MG63 (cell line): Measurements from ENCODE around the gene ITGA8. TPM values are rescaled to one million over a fixed set of nuclear protein-coding genes. Genes with fewer than 3 reads are reported as not detected.

Experiments
- DNase-seq: peaks from one replicate; pipeline ENCODE4 v3.0.0-alpha.2; 2020
- H3K27me3 ChIP-seq: fragments of 250-450 bp; sonication (Bioruptor Pico); 2 replicates; pipeline ENCODE4 v1.5.1; 2020; ENCODE audit warnings: mild to moderate bottlenecking, moderate library complexity
- H3K36me3 ChIP-seq: fragments of 250-450 bp; sonication (Bioruptor Pico); 2 replicates; pipeline ENCODE4 v1.5.1; 2020; ENCODE audit warnings: mild to moderate bottlenecking, moderate library complexity
- H3K4me3 ChIP-seq: fragments of 250-450 bp; sonication (Bioruptor Pico); 2 replicates; pipeline ENCODE4 v1.5.1; 2020; ENCODE audit warnings: mild to moderate bottlenecking, moderate library complexity
- H3K9me3 ChIP-seq: fragments of 250-450 bp; sonication (Bioruptor Pico); 2 replicates; pipeline ENCODE4 v1.5.1; 2020; ENCODE audit warnings: mild to moderate bottlenecking, moderate library complexity
- total RNA-seq: library from RNA; depleted of rRNA; stranded (reverse); fragments of >200 nt; shearing (Covaris generic); gene quantifications from 2 replicates; pipeline ENCODE4 v1.2.3, GENCODE V29; 2014; ENCODE audit warnings: low replicate concordance

The ITGA8 gene
- total RNA-seq, 1 experiment from 2014 or later = 0.03 TPM

GRCh38 chr10:15521328-15521903 lies 198.3 kb downstream of the ITGA8 start:
- DNase-seq = no peak
- Histone ChIP-seq H3K27me3 (no peaks in the 10 kb centered on the region), H3K36me3 (no peaks in the 10 kb centered on the region), H3K4me3 (no peak overlapping the region), H3K9me3 (no peaks in the 10 kb centered on the region; the same call in 1 of the 2 replicates)

GRCh38 chr10:15518250-15518649 lies 201.5 kb downstream of the ITGA8 start:
- Histone ChIP-seq H3K4me3 (no peak overlapping the region), H3K9me3 (no peaks in the 10 kb centered on the region; the same call in 1 of the 2 replicates), H3K36me3 (no peaks in the 10 kb centered on the region), H3K27me3 (no peaks in the 10 kb centered on the region)
- peak; percentile 11 for DNase-seq

GRCh38 chr10:15516256-15517085 lies 203.3 kb downstream of the ITGA8 start:
- Histone ChIP-seq H3K4me3 (no peak overlapping the region), H3K36me3 (no peaks in the 10 kb centered on the region), H3K27me3 (no peaks in the 10 kb centered on the region), H3K9me3 (no peaks in the 10 kb centered on the region; the same call in 1 of the 2 replicates)
- no peak for DNase-seq

- H3K27me3 ChIP-seq = no peaks in the 10 kb centered on the region
- H3K9me3 ChIP-seq = no peaks in the 10 kb centered on the region; the same call in 1 of the 2 replicates
- no peaks in the 10 kb centered on the region for H3K36me3 ChIP-seq
- DNase-seq = peak; percentile 11
- H3K4me3 ChIP-seq = no peak overlapping the region
Measured at GRCh38 chr10:15515202-15515601, 204.5 kb downstream of the ITGA8 start.

GRCh38 chr10:15510963-15511362 lies 208.8 kb downstream of the ITGA8 start:
- no peaks in the 10 kb centered on the region for H3K27me3 ChIP-seq
- no peak for DNase-seq
- no peaks in the 10 kb centered on the region for H3K9me3 ChIP-seq
- H3K4me3 ChIP-seq = no peak overlapping the region
- no peaks in the 10 kb centered on the region for H3K36me3 ChIP-seq

- DNase-seq = no peak
- Histone ChIP-seq H3K4me3 (no peak overlapping the region), H3K9me3 (no peaks in the 10 kb centered on the region), H3K27me3 (no peaks in the 10 kb centered on the region), H3K36me3 (no peaks in the 10 kb centered on the region)
Measured at GRCh38 chr10:15505329-15505728, 214.4 kb downstream of the ITGA8 start.

- peak; percentile 9 for DNase-seq
- Histone ChIP-seq H3K9me3 (no peaks in the 10 kb centered on the region), H3K36me3 (no peaks in the 10 kb centered on the region), H3K27me3 (no peaks in the 10 kb centered on the region), H3K4me3 (0 out of 2 replicates have a peak overlapping the region, but pooled peaks have one; percentile 5)
Measured at GRCh38 chr10:15504101-15504840, 215.5 kb downstream of the ITGA8 start.

- Histone ChIP-seq H3K36me3 (no peaks in the 10 kb centered on the region), H3K4me3 (no peak overlapping the region), H3K9me3 (no peaks in the 10 kb centered on the region), H3K27me3 (no peaks in the 10 kb centered on the region)
- DNase-seq = no peak
Measured at GRCh38 chr10:15494850-15495506, 224.7 kb downstream of the ITGA8 start.

GRCh38 chr10:15491856-15492642 lies 227.7 kb downstream of the ITGA8 start:
- H3K4me3 ChIP-seq = no peak overlapping the region
- no peaks in the 10 kb centered on the region for H3K9me3 ChIP-seq
- H3K27me3 ChIP-seq = no peaks in the 10 kb centered on the region
- no peak for DNase-seq
- no peaks in the 10 kb centered on the region for H3K36me3 ChIP-seq

GRCh38 chr10:15489431-15489830 lies 230.3 kb downstream of the ITGA8 start:
- H3K9me3 ChIP-seq = no peaks in the 10 kb centered on the region
- DNase-seq = no peak
- H3K4me3 ChIP-seq = no peak overlapping the region
- H3K36me3 ChIP-seq = no peaks in the 10 kb centered on the region
- no peaks in the 10 kb centered on the region for H3K27me3 ChIP-seq

GRCh38 chr10:15487376-15487775 lies 232.3 kb downstream of the ITGA8 start:
- Histone ChIP-seq H3K9me3 (no peaks in the 10 kb centered on the region), H3K27me3 (no peaks in the 10 kb centered on the region), H3K4me3 (no peak overlapping the region), H3K36me3 (no peaks in the 10 kb centered on the region)
- DNase-seq = no peak

GRCh38 chr10:15486404-15486803 lies 233.3 kb downstream of the ITGA8 start:
- DNase-seq = no peak
- Histone ChIP-seq H3K36me3 (no peaks in the 10 kb centered on the region), H3K9me3 (no peaks in the 10 kb centered on the region), H3K4me3 (no peak overlapping the region), H3K27me3 (no peaks in the 10 kb centered on the region)

GRCh38 chr10:15485684-15486316 lies 233.9 kb downstream of the ITGA8 start:
- H3K9me3 ChIP-seq = no peaks in the 10 kb centered on the region
- H3K4me3 ChIP-seq = no peak overlapping the region
- no peaks in the 10 kb centered on the region for H3K36me3 ChIP-seq
- DNase-seq = peak; percentile 83
- no peaks in the 10 kb centered on the region for H3K27me3 ChIP-seq

GRCh38 chr10:15485027-15485426 lies 234.7 kb downstream of the ITGA8 start:
- no peaks in the 10 kb centered on the region for H3K27me3 ChIP-seq
- H3K9me3 ChIP-seq = no peaks in the 10 kb centered on the region
- no peaks in the 10 kb centered on the region for H3K36me3 ChIP-seq
- DNase-seq = no peak
- no peak overlapping the region for H3K4me3 ChIP-seq

- H3K9me3 ChIP-seq = no peaks in the 10 kb centered on the region
- DNase-seq = no peak
- no peaks in the 10 kb centered on the region for H3K27me3 ChIP-seq
- no peaks in the 10 kb centered on the region for H3K36me3 ChIP-seq
- no peak overlapping the region for H3K4me3 ChIP-seq
Measured at GRCh38 chr10:15484128-15484527, 235.6 kb downstream of the ITGA8 start.
